ENCODE results near the gene SYVN1. TPM values are rescaled to one million over a fixed set of nuclear protein-coding genes. Genes with fewer than 3 reads are reported as not detected.

Gene SYVN1
- total RNA-seq, 4 donors from 2014 or later = 28.8 to 103 (median 69.7) TPM

- WGBS, 2 donors = 91 to 94% methylated on average over 3 of the region's 3 CpGs
These were observed 33.3 kb upstream of the SYVN1 start for GRCh38 chr11:65167656-65168055.

GRCh38 chr11:65166893-65167292 is 32.6 kb upstream of the SYVN1 start:
- no peaks in the 10 kb centered on the region for H3K27me3 ChIP-seq
- H3K36me3 ChIP-seq = no peaks in the 10 kb centered on the region
- H3K27ac ChIP-seq = no peak overlapping the region
- WGBS, 2 donors = 90 to 94% methylated on average over 3 of the region's 3 CpGs
- H3K9me3 ChIP-seq = no peaks in the 10 kb centered on the region
- DNase-seq = no peak
- no peak overlapping the region for H3K4me3 ChIP-seq (replicated peaks in 1 of 3)
- TF ChIP-seq CTCF (IDR thresholded peaks at IDR 0.05) = no peak
- TF ChIP-seq POLR2A (IDR thresholded peaks at IDR 0.05) = no peak
- intact Hi-C loops (cut with DNase I) = no loop called here
- H3K4me1 ChIP-seq = no peaks in the 10 kb centered on the region

More at GRCh38 chr11:65167656-65168055, 33.3 kb upstream of the SYVN1 start:
- H3K27me3 ChIP-seq = no peaks in the 10 kb centered on the region
- no peak overlapping the region for H3K4me3 ChIP-seq (replicated peaks in 1 of 3)
- TF ChIP-seq CTCF (IDR thresholded peaks at IDR 0.05) = no peak
- TF ChIP-seq POLR2A (IDR thresholded peaks at IDR 0.05) = no peak
- H3K27ac ChIP-seq = no peak overlapping the region
- no peaks in the 10 kb centered on the region for H3K9me3 ChIP-seq
- H3K4me1 ChIP-seq = no peaks in the 10 kb centered on the region
- DNase-seq = no peak
- intact Hi-C loops (cut with DNase I) = no loop called here
- H3K36me3 ChIP-seq = no peaks in the 10 kb centered on the region

GRCh38 chr11:65165410-65166317 is 31.3 kb upstream of the SYVN1 start:
- intact Hi-C loops (cut with DNase I) = no loop called here
- no peaks in the 10 kb centered on the region for H3K36me3 ChIP-seq
- no peaks in the 10 kb centered on the region for H3K9me3 ChIP-seq
- H3K27ac ChIP-seq = no peak overlapping the region
- H3K4me1 ChIP-seq = no peaks in the 10 kb centered on the region
- no peak overlapping the region for H3K4me3 ChIP-seq (replicated peaks in 1 of 3)
- no peak for TF ChIP-seq CTCF (IDR thresholded peaks at IDR 0.05)
- TF ChIP-seq POLR2A (IDR thresholded peaks at IDR 0.05) = no peak
- no peaks in the 10 kb centered on the region for H3K27me3 ChIP-seq
- no peak for DNase-seq
- WGBS, 2 donors = 49 to 60% methylated on average over 31 of the region's 31 CpGs

- no peak for TF ChIP-seq POLR2A (IDR thresholded peaks at IDR 0.05)
- TF ChIP-seq CTCF (IDR thresholded peaks at IDR 0.05) = no peak
- no peak for DNase-seq
- no peaks in the 10 kb centered on the region for H3K36me3 ChIP-seq
- no peak overlapping the region for H3K4me3 ChIP-seq (replicated peaks in 1 of 3)
- no peak overlapping the region for H3K27ac ChIP-seq
- 79 to 89% methylated on average over 2 of the region's 2 CpGs for WGBS, 2 donors
- intact Hi-C loops (cut with DNase I) = no loop called here
- no peaks in the 10 kb centered on the region for H3K9me3 ChIP-seq
- H3K27me3 ChIP-seq = no peaks in the 10 kb centered on the region
- no peaks in the 10 kb centered on the region for H3K4me1 ChIP-seq
These were observed 29.4 kb upstream of the SYVN1 start for GRCh38 chr11:65163684-65164083.

GRCh38 chr11:65160643-65161042 is 26.3 kb upstream of the SYVN1 start:
- 80 to 82% methylated on average over 3 of the region's 3 CpGs for WGBS, 2 donors
- intact Hi-C loops (cut with DNase I) = no loop called here
- H3K4me1 ChIP-seq = no peaks in the 10 kb centered on the region
- H3K36me3 ChIP-seq = no peaks in the 10 kb centered on the region
- no peak for TF ChIP-seq POLR2A (IDR thresholded peaks at IDR 0.05)
- DNase-seq = no peak
- H3K4me3 ChIP-seq (replicated peaks in 1 of 3) = no peak overlapping the region
- H3K27me3 ChIP-seq = no peaks in the 10 kb centered on the region
- H3K27ac ChIP-seq = no peak overlapping the region
- H3K9me3 ChIP-seq = no peaks in the 10 kb centered on the region

Measured in thyroid gland (tissue), 4 donors.